GM23338 (cell line): ENCODE results near the gene GSAP. TPM values are rescaled to one million over a fixed set of nuclear protein-coding genes. Genes with fewer than 3 reads are reported as not detected.

Source experiments
- ATAC-seq: fragments of 200-7000 bp; cut with Tn5 transposase; 3 replicates; pipeline ENCODE4 v1.9.1; 2020
- DNase-seq: peaks from one replicate; pipeline ENCODE4 v3.0.0-alpha.2; 2015; ENCODE audit warnings: low spot score
- H2AFZ ChIP-seq: fragments of 200-600 bp; sonication (generic); 2 replicates; pipeline ENCODE4 v1.8.0; 2016; ENCODE audit warnings: antibody characterized with exemption, mild to moderate bottlenecking, moderate library complexity
- H3F3A ChIP-seq: fragments of 200-600 bp; sonication (generic); replicated peaks from 2 replicates; pipeline ENCODE4 v1.8.0; 2017; ENCODE audit warnings: antibody characterized with exemption, mixed run types, low read depth
- H3K27ac ChIP-seq: fragments of 200-600 bp; sonication (generic); 2 replicates; pipeline ENCODE4 v1.6.1; 2016; ENCODE audit warnings: low read depth
- H3K27me3 ChIP-seq: fragments of 200-600 bp; sonication (generic); 2 replicates; pipeline ENCODE4 v1.8.0; 2016; ENCODE audit warnings: mild to moderate bottlenecking, mixed run types, moderate library complexity; ENCODE audit not compliant: insufficient read depth
- H3K36me3 ChIP-seq: fragments of 200-600 bp; sonication (generic); 2 replicates; pipeline ENCODE4 v1.8.0; 2016; ENCODE audit warnings: mild to moderate bottlenecking; ENCODE audit not compliant: insufficient read depth
- H3K4me1 ChIP-seq: fragments of 200-600 bp; sonication (generic); 2 replicates; pipeline ENCODE4 v1.8.0; 2016; ENCODE audit warnings: mild to moderate bottlenecking, moderate library complexity; ENCODE audit not compliant: insufficient read depth
- H3K4me2 ChIP-seq: fragments of 200-600 bp; sonication (generic); 2 replicates; pipeline ENCODE4 v1.7.1; 2017; ENCODE audit warnings: mixed run types
- H3K4me3 ChIP-seq: fragments of 200-600 bp; sonication (generic); 2 replicates; pipeline ENCODE4 v1.6.1; 2016; ENCODE audit warnings: mixed run types
- H3K79me2 ChIP-seq: fragments of 200-600 bp; sonication (generic); replicated peaks from 2 replicates; pipeline ENCODE4 v1.8.0; 2017; ENCODE audit warnings: mild to moderate bottlenecking; ENCODE audit not compliant: insufficient read depth
- H3K9me2 ChIP-seq: fragments of 200-600 bp; sonication (generic); 2 replicates; pipeline ENCODE4 v1.8.0; 2017; ENCODE audit not compliant: insufficient read depth
- H4K20me1 ChIP-seq: fragments of 200-600 bp; sonication (generic); replicated peaks from 2 replicates; pipeline ENCODE4 v1.8.0; 2017; ENCODE audit warnings: mild to moderate bottlenecking; ENCODE audit not compliant: insufficient read depth
- H3K27ac Mint-ChIP-seq: 2 replicates; pipeline ENCODE4 v1.8.0; 2020; ENCODE audit warnings: inconsistent platforms, mild to moderate bottlenecking, moderate library complexity, mixed read lengths
- H3K27me3 Mint-ChIP-seq: 3 replicates; pipeline ENCODE4 v1.8.0; 2022; ENCODE audit warnings: low read depth, mild to moderate bottlenecking, moderate library complexity, mixed read lengths, inconsistent platforms; ENCODE audit not compliant: insufficient read depth, poor library complexity
- H3K36me3 Mint-ChIP-seq: 3 replicates; pipeline ENCODE4 v1.8.0; 2021; ENCODE audit warnings: low read depth, mild to moderate bottlenecking, inconsistent platforms, moderate library complexity, mixed read lengths
- H3K4me1 Mint-ChIP-seq: 3 replicates; pipeline ENCODE4 v1.8.0; 2020; ENCODE audit warnings: mild to moderate bottlenecking, inconsistent platforms, mixed read lengths
- H3K4me3 Mint-ChIP-seq: 3 replicates; pipeline ENCODE4 v1.8.0; 2021; ENCODE audit warnings: moderate library complexity, mild to moderate bottlenecking, inconsistent platforms, mixed read lengths
- H3K9me3 Mint-ChIP-seq: 3 replicates; pipeline ENCODE4 v1.8.0; 2020; ENCODE audit warnings: moderate library complexity, mild to moderate bottlenecking, inconsistent platforms, mixed read lengths
- CTCF ChIP-seq, 2 experiments: fragments of 200-600 bp in 1 of 2; sonication (generic) in 1 of 2; conservative IDR thresholded peaks; 2 replicates each; pipeline versions ENCODE4 v1.5.1 to v1.6.1; 2016 to 2017; ENCODE audit warnings: antibody characterized with exemption in 2 of 2, low read depth in 2 of 2, mild to moderate bottlenecking in 2 of 2, moderate library complexity in 1 of 2
- ETS1 ChIP-seq: IDR thresholded peaks from 2 replicates; pipeline ENCODE4 v1.6.1; 2016; ENCODE audit warnings: antibody characterized with exemption
- NANOG ChIP-seq: IDR thresholded peaks from 2 replicates; pipeline ENCODE4 v1.6.1; 2016; ENCODE audit warnings: antibody characterized with exemption, borderline replicate concordance
- POLR2AphosphoS5 ChIP-seq: IDR thresholded peaks from 2 replicates; pipeline ENCODE4 v1.6.1; 2016; ENCODE audit warnings: antibody characterized with exemption, low read depth
- REST ChIP-seq: IDR thresholded peaks from one replicate; pipeline ENCODE4 v1.6.1; 2018; ENCODE audit warnings: antibody characterized with exemption; ENCODE audit not compliant: unreplicated experiment
- STAT1 ChIP-seq: IDR thresholded peaks from one replicate; pipeline ENCODE4 v1.6.1; 2016; ENCODE audit warnings: antibody characterized with exemption; ENCODE audit not compliant: unreplicated experiment
- ZNF114 ChIP-seq: fragments of 250-450 bp; sonication (Bioruptor Pico); IDR thresholded peaks from 2 replicates; pipeline ENCODE4 v1.5.0; 2020; ENCODE audit warnings: mild to moderate bottlenecking, moderate library complexity
- ZNF331 ChIP-seq: fragments of 250-450 bp; sonication (Bioruptor Pico); IDR thresholded peaks from 2 replicates; pipeline ENCODE4 v1.5.0; 2020; ENCODE audit warnings: low read depth, mild to moderate bottlenecking, moderate library complexity
- polyA plus RNA-seq: library from polyadenylated mRNA; unstranded; fragments of >200 nt; fragmentation: Nextera tagmentation; extraction: Ambion mirVana; gene quantifications from 2 replicates; pipeline ENCODE4 v1.2.1, GENCODE V29; 2016
- total RNA-seq: library from RNA; depleted of rRNA; stranded (reverse); fragments of >200 nt; shearing (Covaris generic); gene quantifications from 2 replicates; pipeline ENCODE4 v1.2.3, GENCODE V29; 2014
- TF ChIP-seq, protein P1 (sequence below): fragments of 250-450 bp; sonication (Bioruptor Pico); IDR thresholded peaks from 2 replicates; pipeline ENCODE4 v1.5.0; 2020; ENCODE audit warnings: mild to moderate bottlenecking, moderate library complexity

The GSAP gene
- total and polyA plus RNA-seq, 2 experiments from 2014 or later, result 0.63 to 1.1 TPM

GRCh38 chr7:77393261-77393660 is 22.9 kb downstream of the GSAP start:
- no peak overlapping the region for H3K27ac ChIP-seq
- DNase-seq, result no peak
- H3F3A ChIP-seq, result no peaks in the 10 kb centered on the region
- Mint-ChIP-seq H3K36me3 (peaks cover 3% of the 10 kb centered on the region; the same call in 2 of the 3 replicates), H3K4me1 (peaks cover 24% of the 10 kb centered on the region), H3K9me3 (no peaks in the 10 kb centered on the region; the same call in 1 of the 3 replicates), H3K4me3 (no peak overlapping the region), H3K27ac (no peak overlapping the region), H3K27me3 (no peaks in the 10 kb centered on the region)
- no peak for ATAC-seq
- H3K4me2 ChIP-seq, result no peak overlapping the region
- H2AFZ ChIP-seq, result no peak overlapping the region
- H3K36me3 ChIP-seq, result no peaks in the 10 kb centered on the region
- H3K79me2 ChIP-seq, result no peaks in the 10 kb centered on the region
- H3K4me1 ChIP-seq, result peaks cover 21% of the 10 kb centered on the region
- no peak overlapping the region for H3K4me3 ChIP-seq
- TF ChIP-seq ZNF114 (CRISPR knock-in tag) (no peak), POLR2AphosphoS5 (no peak), ZNF331 (no peak), CTCF (conservative IDR thresholded peaks at IDR 0.05; ENCODE audit: low read depth in 2 of 2) (no peak), NANOG (no peak), STAT1 (no peak), ETS1 (no peak), REST (no peak)
- TF ChIP-seq, protein P1, sequence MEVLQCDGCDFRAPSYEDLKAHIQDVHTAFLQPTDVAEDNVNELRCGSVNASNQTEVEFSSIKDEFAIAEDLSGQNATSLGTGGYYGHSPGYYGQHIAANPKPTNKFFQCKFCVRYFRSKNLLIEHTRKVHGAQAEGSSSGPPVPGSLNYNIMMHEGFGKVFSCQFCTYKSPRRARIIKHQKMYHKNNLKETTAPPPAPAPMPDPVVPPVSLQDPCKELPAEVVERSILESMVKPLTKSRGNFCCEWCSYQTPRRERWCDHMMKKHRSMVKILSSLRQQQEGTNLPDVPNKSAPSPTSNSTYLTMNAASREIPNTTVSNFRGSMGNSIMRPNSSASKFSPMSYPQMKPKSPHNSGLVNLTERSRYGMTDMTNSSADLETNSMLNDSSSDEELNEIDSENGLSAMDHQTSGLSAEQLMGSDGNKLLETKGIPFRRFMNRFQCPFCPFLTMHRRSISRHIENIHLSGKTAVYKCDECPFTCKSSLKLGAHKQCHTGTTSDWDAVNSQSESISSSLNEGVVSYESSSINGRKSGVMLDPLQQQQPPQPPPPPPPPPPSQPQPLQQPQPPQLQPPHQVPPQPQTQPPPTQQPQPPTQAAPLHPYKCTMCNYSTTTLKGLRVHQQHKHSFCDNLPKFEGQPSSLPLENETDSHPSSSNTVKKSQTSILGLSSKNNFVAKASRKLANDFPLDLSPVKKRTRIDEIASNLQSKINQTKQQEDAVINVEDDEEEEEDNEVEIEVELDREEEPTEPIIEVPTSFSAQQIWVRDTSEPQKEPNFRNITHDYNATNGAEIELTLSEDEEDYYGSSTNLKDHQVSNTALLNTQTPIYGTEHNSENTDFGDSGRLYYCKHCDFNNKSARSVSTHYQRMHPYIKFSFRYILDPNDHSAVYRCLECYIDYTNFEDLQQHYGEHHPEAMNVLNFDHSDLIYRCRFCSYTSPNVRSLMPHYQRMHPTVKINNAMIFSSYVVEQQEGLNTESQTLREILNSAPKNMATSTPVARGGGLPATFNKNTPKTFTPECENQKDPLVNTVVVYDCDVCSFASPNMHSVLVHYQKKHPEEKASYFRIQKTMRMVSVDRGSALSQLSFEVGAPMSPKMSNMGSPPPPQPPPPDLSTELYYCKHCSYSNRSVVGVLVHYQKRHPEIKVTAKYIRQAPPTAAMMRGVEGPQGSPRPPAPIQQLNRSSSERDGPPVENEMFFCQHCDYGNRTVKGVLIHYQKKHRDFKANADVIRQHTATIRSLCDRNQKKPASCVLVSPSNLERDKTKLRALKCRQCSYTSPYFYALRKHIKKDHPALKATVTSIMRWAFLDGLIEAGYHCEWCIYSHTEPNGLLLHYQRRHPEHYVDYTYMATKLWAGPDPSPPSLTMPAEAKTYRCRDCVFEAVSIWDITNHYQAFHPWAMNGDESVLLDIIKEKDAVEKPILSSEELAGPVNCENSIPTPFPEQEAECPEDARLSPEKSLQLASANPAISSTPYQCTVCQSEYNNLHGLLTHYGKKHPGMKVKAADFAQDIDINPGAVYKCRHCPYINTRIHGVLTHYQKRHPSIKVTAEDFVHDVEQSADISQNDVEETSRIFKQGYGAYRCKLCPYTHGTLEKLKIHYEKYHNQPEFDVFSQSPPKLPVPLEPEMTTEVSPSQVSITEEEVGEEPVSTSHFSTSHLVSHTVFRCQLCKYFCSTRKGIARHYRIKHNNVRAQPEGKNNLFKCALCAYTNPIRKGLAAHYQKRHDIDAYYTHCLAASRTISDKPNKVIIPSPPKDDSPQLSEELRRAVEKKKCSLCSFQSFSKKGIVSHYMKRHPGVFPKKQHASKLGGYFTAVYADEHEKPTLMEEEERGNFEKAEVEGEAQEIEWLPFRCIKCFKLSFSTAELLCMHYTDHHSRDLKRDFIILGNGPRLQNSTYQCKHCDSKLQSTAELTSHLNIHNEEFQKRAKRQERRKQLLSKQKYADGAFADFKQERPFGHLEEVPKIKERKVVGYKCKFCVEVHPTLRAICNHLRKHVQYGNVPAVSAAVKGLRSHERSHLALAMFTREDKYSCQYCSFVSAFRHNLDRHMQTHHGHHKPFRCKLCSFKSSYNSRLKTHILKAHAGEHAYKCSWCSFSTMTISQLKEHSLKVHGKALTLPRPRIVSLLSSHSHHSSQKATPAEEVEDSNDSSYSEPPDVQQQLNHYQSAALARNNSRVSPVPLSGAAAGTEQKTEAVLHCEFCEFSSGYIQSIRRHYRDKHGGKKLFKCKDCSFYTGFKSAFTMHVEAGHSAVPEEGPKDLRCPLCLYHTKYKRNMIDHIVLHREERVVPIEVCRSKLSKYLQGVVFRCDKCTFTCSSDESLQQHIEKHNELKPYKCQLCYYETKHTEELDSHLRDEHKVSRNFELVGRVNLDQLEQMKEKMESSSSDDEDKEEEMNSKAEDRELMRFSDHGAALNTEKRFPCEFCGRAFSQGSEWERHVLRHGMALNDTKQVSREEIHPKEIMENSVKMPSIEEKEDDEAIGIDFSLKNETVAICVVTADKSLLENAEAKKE (CRISPR knock-in tag), result no peak
- no peaks in the 10 kb centered on the region for H3K27me3 ChIP-seq
- H4K20me1 ChIP-seq, result no peaks in the 10 kb centered on the region
- H3K9me2 ChIP-seq, result 0 out of 2 replicates have a peak, but pooled peaks cover 4% of the 10 kb centered on the region
